Fibroblast of lung (primary cell): ENCODE measurements around the gene MICAL3.

ENCODE experiments used
- CTCF ChIP-seq, 2 donors: IDR thresholded peaks in 1 of 2; conservative IDR thresholded peaks in 1 of 2; 1 replicate in 1 of 2; 2 replicates in 1 of 2; pipeline ENCODE4 v1.5.1; 2011 to 2012; ENCODE audit warnings: low read length in 2 of 2, control low read depth in 1 of 2, inconsistent platforms in 1 of 2, low read depth in 1 of 2, mild to moderate bottlenecking in 1 of 2
- EZH2 ChIP-seq: IDR thresholded peaks from 2 replicates; pipeline ENCODE4 v1.5.1; 2012; ENCODE audit warnings: low read length, control low read depth, mild to moderate bottlenecking; ENCODE audit errors: missing control alignments

DNA sequence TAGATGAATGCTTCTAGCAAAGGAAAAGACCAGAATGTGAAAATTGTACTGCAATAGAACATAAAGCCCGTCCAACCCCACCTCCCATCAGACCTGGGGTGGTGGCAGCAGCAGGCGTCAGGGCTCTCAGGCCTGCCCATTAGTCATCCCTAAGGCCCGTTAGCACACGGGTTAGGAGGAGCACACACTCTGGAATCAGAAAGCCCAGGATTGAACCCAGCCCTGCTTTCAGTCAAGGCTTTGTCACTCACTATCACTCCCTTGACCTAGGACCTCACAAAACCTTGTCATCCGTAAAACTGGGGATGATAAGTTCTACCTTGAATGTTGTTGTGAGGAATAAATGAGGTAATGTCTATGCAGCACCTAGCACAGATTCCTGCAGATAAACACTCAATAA, 26.9 kb downstream of the MICAL3 start:
- TF ChIP-seq CTCF (conservative IDR thresholded peaks at IDR 0.05 in 1 of 2, IDR thresholded peaks at IDR 0.05 in 1 of 2; ENCODE audit: low read depth in 1 of 2, low read length in 2 of 2) (no peak), EZH2 (no peak)
